H9 (cell line): ENCODE results near the gene IGSF22. TPM values are rescaled to one million over a fixed set of nuclear protein-coding genes. Genes with fewer than 3 reads are reported as not detected.
"Not testable (repeated sequence)": the region's sequence is repeated elsewhere in the genome, so short reads cannot be mapped to it uniquely, and the experiment has no call there.

Experiments used
- DNase-seq: peaks from one replicate; pipeline ENCODE4 v3.0.0-alpha.2; 2017
- H2AFZ ChIP-seq: one replicate; pipeline ENCODE4 v1.6.1; 2013; ENCODE audit warnings: mild to moderate bottlenecking, low read length, control low read depth, moderate library complexity
- H2AK5ac ChIP-seq: 2 replicates; pipeline ENCODE4 v1.6.1; 2013; ENCODE audit warnings: low read length, control low read depth, mixed read lengths; ENCODE audit not compliant: insufficient read length
- H2BK120ac ChIP-seq: one replicate; pipeline ENCODE4 v1.6.1; 2013; ENCODE audit warnings: low read depth, mild to moderate bottlenecking, low read length, control low read depth, inconsistent platforms; ENCODE audit not compliant: poor library complexity, severe bottlenecking
- H2BK12ac ChIP-seq: 2 replicates; pipeline ENCODE4 v1.6.1; 2013; ENCODE audit warnings: low read length, control low read depth, mixed read lengths, low read depth; ENCODE audit not compliant: insufficient read length
- H2BK15ac ChIP-seq: 2 replicates; pipeline ENCODE4 v1.6.1; 2013; ENCODE audit warnings: low read depth, low read length, control low read depth
- H2BK20ac ChIP-seq: one replicate; pipeline ENCODE4 v1.6.1; 2013; ENCODE audit warnings: low read depth, mild to moderate bottlenecking, low read length, control low read depth, inconsistent platforms; ENCODE audit not compliant: poor library complexity, severe bottlenecking
- H2BK5ac ChIP-seq: 2 replicates; pipeline ENCODE4 v1.6.1; 2013; ENCODE audit warnings: low read length, control low read depth, mixed read lengths; ENCODE audit not compliant: insufficient read length
- H3K14ac ChIP-seq: 2 replicates; pipeline ENCODE4 v1.6.1; 2013; ENCODE audit warnings: low read length, control low read depth; ENCODE audit not compliant: insufficient read depth
- H3K18ac ChIP-seq: 2 replicates; pipeline ENCODE4 v1.6.1; 2013; ENCODE audit warnings: low read depth, mild to moderate bottlenecking, mixed read lengths, low read length, control low read depth; ENCODE audit not compliant: insufficient read length
- H3K23ac ChIP-seq: 2 replicates; pipeline ENCODE4 v1.6.1; 2013; ENCODE audit warnings: low read length, control low read depth, mixed read lengths, low read depth; ENCODE audit not compliant: insufficient read length
- H3K23me2 ChIP-seq: 2 replicates; pipeline ENCODE4 v1.6.1; 2013; ENCODE audit warnings: low read depth, mild to moderate bottlenecking, mixed read lengths, low read length, control low read depth; ENCODE audit not compliant: insufficient read length, poor library complexity, severe bottlenecking
- H3K27ac ChIP-seq: 2 replicates; pipeline ENCODE4 v1.5.1; 2013; ENCODE audit warnings: low read length, control low read depth, mixed read lengths, low read depth; ENCODE audit not compliant: insufficient read length
- H3K27me3 ChIP-seq: 2 replicates; pipeline ENCODE4 v1.6.1; 2013; ENCODE audit warnings: low read length, control low read depth, inconsistent platforms; ENCODE audit not compliant: insufficient read depth
- H3K4ac ChIP-seq: 2 replicates; pipeline ENCODE4 v1.6.1; 2013; ENCODE audit warnings: low read depth, mild to moderate bottlenecking, control low read depth, inconsistent platforms, low read length, moderate library complexity
- H3K4me1 ChIP-seq: 2 replicates; pipeline ENCODE4 v1.6.1; 2013; ENCODE audit warnings: low read length, control low read depth, inconsistent platforms; ENCODE audit not compliant: insufficient read depth
- H3K4me2 ChIP-seq: 2 replicates; pipeline ENCODE4 v1.6.1; 2013; ENCODE audit warnings: low read length, control low read depth, mixed read lengths; ENCODE audit not compliant: insufficient read length, insufficient read depth
- H3K56ac ChIP-seq: 2 replicates; pipeline ENCODE4 v1.6.1; 2013; ENCODE audit warnings: low read depth, mild to moderate bottlenecking, mixed read lengths, low read length, control low read depth; ENCODE audit not compliant: insufficient read length
- H3K79me1 ChIP-seq: 2 replicates; pipeline ENCODE4 v1.6.1; 2013; ENCODE audit warnings: low read depth, mild to moderate bottlenecking, moderate library complexity, low read length, control low read depth, inconsistent platforms; ENCODE audit not compliant: insufficient read depth, poor library complexity, severe bottlenecking
- H3K79me2 ChIP-seq: 2 replicates; pipeline ENCODE4 v1.6.1; 2013; ENCODE audit warnings: low read length, control low read depth, inconsistent platforms; ENCODE audit not compliant: insufficient read depth
- H3K9ac ChIP-seq: 2 replicates; pipeline ENCODE4 v1.6.1; 2013; ENCODE audit warnings: low read length, control low read depth, mixed read lengths; ENCODE audit not compliant: insufficient read length; ENCODE audit errors: extremely low read depth
- H3K9me3 ChIP-seq: one replicate; pipeline ENCODE4 v1.6.1; 2013; ENCODE audit warnings: low read depth, low read length, inconsistent platforms; ENCODE audit not compliant: control insufficient read depth
- H3T11ph ChIP-seq: one replicate; pipeline ENCODE4 v1.6.1; 2013; ENCODE audit warnings: mild to moderate bottlenecking, low read length, control low read depth, inconsistent platforms
- H4K20me1 ChIP-seq: one replicate; pipeline ENCODE4 v1.6.1; 2013; ENCODE audit not compliant: control insufficient read depth, insufficient read length, insufficient read depth
- H4K5ac ChIP-seq: 2 replicates; pipeline ENCODE4 v1.6.1; 2013; ENCODE audit warnings: low read depth, mild to moderate bottlenecking, mixed read lengths, low read length, control low read depth; ENCODE audit not compliant: insufficient read length
- H4K8ac ChIP-seq: replicated peaks from 2 replicates; pipeline ENCODE4 v1.6.1; 2013; ENCODE audit warnings: low read length, control low read depth, mixed read lengths, low read depth; ENCODE audit not compliant: insufficient read length
- H4K91ac ChIP-seq: 2 replicates; pipeline ENCODE4 v1.6.1; 2013; ENCODE audit warnings: low read depth, mild to moderate bottlenecking, moderate library complexity, mixed read lengths, low read length, control low read depth; ENCODE audit not compliant: insufficient read length
- H3K27ac Mint-ChIP-seq, 3 experiments: 2 replicates in 2 of 3; 3 replicates in 1 of 3; pipeline ENCODE4 v1.8.0; 2020 to 2021; ENCODE audit warnings: mixed read lengths in 3 of 3, mild to moderate bottlenecking in 1 of 3, moderate library complexity in 1 of 3
- H3K27me3 Mint-ChIP-seq: 2 replicates; pipeline ENCODE4 v1.8.0; 2021; ENCODE audit warnings: low read depth, mild to moderate bottlenecking, moderate library complexity, mixed read lengths
- H3K36me3 Mint-ChIP-seq, 3 experiments: 2 replicates in 2 of 3; 3 replicates in 1 of 3; pipeline ENCODE4 v1.8.0; 2020 to 2021; ENCODE audit warnings: low read depth in 3 of 3, mixed read lengths in 3 of 3; ENCODE audit not compliant: insufficient read depth in 1 of 3
- H3K4me1 Mint-ChIP-seq, 2 experiments: 2 replicates each; pipeline ENCODE4 v1.8.0; 2020; ENCODE audit warnings: mixed read lengths in 2 of 2
- H3K4me3 Mint-ChIP-seq, 2 experiments: 2 replicates in 1 of 2; 3 replicates in 1 of 2; pipeline ENCODE4 v1.8.0; 2020 to 2021; ENCODE audit warnings: mild to moderate bottlenecking in 2 of 2, mixed read lengths in 2 of 2, moderate library complexity in 1 of 2
- H3K9me3 Mint-ChIP-seq, 2 experiments: 2 replicates in 1 of 2; 3 replicates in 1 of 2; pipeline ENCODE4 v1.8.0; 2020; ENCODE audit warnings: mild to moderate bottlenecking in 2 of 2, mixed read lengths in 2 of 2, moderate library complexity in 1 of 2
- CTCF ChIP-seq: fragments of 200-600 bp; sonication (generic); conservative IDR thresholded peaks from 3 replicates; pipeline ENCODE4 v1.8.0; 2021; ENCODE audit warnings: antibody characterized with exemption, mild to moderate bottlenecking
- WGBS: extraction: QIAGEN DNeasy Blood & Tissue Kit; methylation state at CpG from one replicate; pipeline ENCODE4 v1.1.7; 2013; ENCODE audit warnings: missing lambda C conversion rate, low lambda C conversion rate, mixed read lengths; ENCODE audit not compliant: insufficient read length; ENCODE audit errors: extremely low coverage; 5-methylcytosine and 5-hydroxymethylcytosine counted together
- total RNA-seq: library from RNA; stranded (reverse); gene quantifications from 2 replicates; pipeline ENCODE4 v1.2.1, GENCODE V29; 2021

The IGSF22 gene
- total RNA-seq, 1 experiment from 2014 or later, result 0.35 TPM

GRCh38 chr11:18676803-18677202 is 49.2 kb downstream of the IGSF22 start:
- H2BK20ac ChIP-seq, result no peak overlapping the region
- Mint-ChIP-seq H3K27ac (no peak overlapping the region), H3K9me3 (no peaks in the 10 kb centered on the region), H3K36me3 (no peaks in the 10 kb centered on the region), H3K4me3 (no peak overlapping the region), H3K27me3 (no peaks in the 10 kb centered on the region), H3K4me1 (no peaks in the 10 kb centered on the region)
- H2AFZ ChIP-seq, result no peak overlapping the region
- no peak overlapping the region for H3K4ac ChIP-seq
- H2BK12ac ChIP-seq, result no peak overlapping the region
- H3K4me1 ChIP-seq, result no peaks in the 10 kb centered on the region; the same call in 1 of the 2 replicates
- no peak for TF ChIP-seq CTCF
- no peaks in the 10 kb centered on the region for H3K79me1 ChIP-seq
- H3T11ph ChIP-seq, result no peak overlapping the region
- H2BK5ac ChIP-seq, result no peak overlapping the region
- DNase-seq, result no peak
- no peak overlapping the region for H3K4me2 ChIP-seq
- no peak overlapping the region for H2AK5ac ChIP-seq
- H3K27ac ChIP-seq, result no peak overlapping the region
- no peak overlapping the region for H4K8ac ChIP-seq
- no peak overlapping the region for H3K9ac ChIP-seq
- no peak overlapping the region for H3K18ac ChIP-seq
- H4K20me1 ChIP-seq, result no peaks in the 10 kb centered on the region
- H4K91ac ChIP-seq, result no peak overlapping the region
- no peak overlapping the region for H2BK120ac ChIP-seq
- no peak overlapping the region for H3K56ac ChIP-seq
- no peaks in the 10 kb centered on the region for H3K23me2 ChIP-seq
- no peak overlapping the region for H4K5ac ChIP-seq
- H3K27me3 ChIP-seq, result no peaks in the 10 kb centered on the region
- no peak overlapping the region for H3K14ac ChIP-seq
- no peaks in the 10 kb centered on the region for H3K79me2 ChIP-seq
- no peak overlapping the region for H3K23ac ChIP-seq
- H2BK15ac ChIP-seq, result no peak overlapping the region
- no CpG with 5 or more reads among the region's 4 CpGs for WGBS
- no peaks in the 10 kb centered on the region for H3K9me3 ChIP-seq

GRCh38 chr11:18672209-18672608 is 53.8 kb downstream of the IGSF22 start:
- H3K9me3 ChIP-seq, H3T11ph ChIP-seq, H3K23ac ChIP-seq, H3K27ac ChIP-seq, H3K27me3 ChIP-seq, H4K8ac ChIP-seq, H3K79me2 ChIP-seq, H3K4ac ChIP-seq, H3K4me3 Mint-ChIP-seq, H3K4me1 ChIP-seq, H2BK12ac ChIP-seq, H3K27me3 Mint-ChIP-seq, H2BK5ac ChIP-seq, H2BK120ac ChIP-seq, H3K56ac ChIP-seq, DNase-seq, H3K9me3 Mint-ChIP-seq, H2BK15ac ChIP-seq, H4K20me1 ChIP-seq, H4K91ac ChIP-seq, H2BK20ac ChIP-seq, H3K4me2 ChIP-seq, H4K5ac ChIP-seq, H2AK5ac ChIP-seq, H2AFZ ChIP-seq, H3K18ac ChIP-seq, H3K23me2 ChIP-seq, H3K27ac Mint-ChIP-seq, H3K79me1 ChIP-seq, H3K14ac ChIP-seq, H3K9ac ChIP-seq, H3K36me3 Mint-ChIP-seq: not testable (repeated sequence)
- peaks cover 14 to 15% of the 10 kb centered on the region in 2 experiments for H3K4me1 Mint-ChIP-seq
- WGBS, result no CpG with 5 or more reads among the region's 7 CpGs
